Measurements from ENCODE around the gene EPB42.

The EPB42 gene

DNA sequence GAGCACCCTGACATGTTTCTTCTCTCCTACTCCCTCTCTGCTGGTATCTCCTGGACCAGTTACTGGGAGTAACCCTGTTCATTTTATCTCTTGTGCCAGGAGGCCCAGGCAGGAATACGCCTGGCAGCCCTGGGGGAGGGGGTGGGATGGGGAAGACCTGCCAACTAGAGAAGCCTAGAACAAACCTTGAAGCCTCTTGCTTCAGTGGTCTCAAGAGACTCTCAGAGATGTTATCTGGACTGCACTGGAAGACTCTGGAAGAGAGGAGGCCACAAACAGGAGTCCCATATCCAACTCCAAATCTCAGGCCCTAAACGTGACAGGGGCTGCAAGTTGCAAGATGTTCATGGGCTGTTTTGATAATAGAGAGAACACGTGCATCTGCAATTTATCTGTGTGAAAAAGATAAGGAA, at the start of gene EPB42:
EPB42 (minus strand) TSS at position 28 of the 413 bp plus-strand sequence. CDS start 193 bp downstream, outside the sequence.
- H3K4me3 Mint-ChIP-seq: no peak within 1 kb of the TSS
- H3K9me3 Mint-ChIP-seq: no peaks in the 10 kb centered on the region
- H3K4me1 Mint-ChIP-seq (ENCODE audit: low read depth): peaks cover 7% of the 10 kb centered on the region
- peaks cover 5% of the 10 kb centered on the region for H3K27me3 Mint-ChIP-seq
- H3K36me3 Mint-ChIP-seq (ENCODE audit: low read depth): no peaks in the 10 kb centered on the region
- no peak within 1 kb of the TSS for H3K27ac Mint-ChIP-seq

DNA sequence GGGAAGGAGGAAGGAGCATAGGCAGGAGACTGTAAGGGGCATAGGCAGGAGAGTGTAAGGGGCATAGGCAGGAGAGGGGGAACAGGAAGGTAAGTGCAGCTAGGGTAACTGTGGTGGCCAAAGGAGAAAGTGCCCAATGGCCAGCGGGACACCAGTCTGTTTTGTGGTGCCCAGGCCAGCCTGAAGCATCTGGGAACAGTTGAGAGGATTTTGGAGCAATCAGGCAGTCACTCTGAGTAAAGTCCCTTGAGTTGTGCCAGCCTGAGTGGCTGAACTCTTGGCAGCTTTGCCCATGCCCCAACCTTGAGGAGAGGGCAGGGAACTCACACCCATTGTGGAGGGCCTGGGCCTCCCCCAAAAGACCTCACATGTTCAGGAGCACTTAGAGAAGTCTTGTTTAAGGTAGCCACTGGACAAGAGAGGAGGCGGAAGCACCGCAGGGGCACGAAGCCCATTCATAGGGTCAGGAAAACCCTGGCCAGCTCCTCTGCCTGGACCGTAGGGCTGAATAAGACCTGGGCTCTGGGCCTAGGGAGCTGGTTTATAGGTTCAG, 49.4 kb upstream of the EPB42 start:
- Mint-ChIP-seq H3K4me1 (ENCODE audit: low read depth) (peaks cover 18% of the 10 kb centered on the region), H3K27ac (no peak overlapping the region), H3K27me3 (peaks cover 17% of the 10 kb centered on the region), H3K36me3 (ENCODE audit: low read depth) (no peaks in the 10 kb centered on the region), H3K4me3 (no peak overlapping the region), H3K9me3 (peaks cover 4% of the 10 kb centered on the region)

DNA sequence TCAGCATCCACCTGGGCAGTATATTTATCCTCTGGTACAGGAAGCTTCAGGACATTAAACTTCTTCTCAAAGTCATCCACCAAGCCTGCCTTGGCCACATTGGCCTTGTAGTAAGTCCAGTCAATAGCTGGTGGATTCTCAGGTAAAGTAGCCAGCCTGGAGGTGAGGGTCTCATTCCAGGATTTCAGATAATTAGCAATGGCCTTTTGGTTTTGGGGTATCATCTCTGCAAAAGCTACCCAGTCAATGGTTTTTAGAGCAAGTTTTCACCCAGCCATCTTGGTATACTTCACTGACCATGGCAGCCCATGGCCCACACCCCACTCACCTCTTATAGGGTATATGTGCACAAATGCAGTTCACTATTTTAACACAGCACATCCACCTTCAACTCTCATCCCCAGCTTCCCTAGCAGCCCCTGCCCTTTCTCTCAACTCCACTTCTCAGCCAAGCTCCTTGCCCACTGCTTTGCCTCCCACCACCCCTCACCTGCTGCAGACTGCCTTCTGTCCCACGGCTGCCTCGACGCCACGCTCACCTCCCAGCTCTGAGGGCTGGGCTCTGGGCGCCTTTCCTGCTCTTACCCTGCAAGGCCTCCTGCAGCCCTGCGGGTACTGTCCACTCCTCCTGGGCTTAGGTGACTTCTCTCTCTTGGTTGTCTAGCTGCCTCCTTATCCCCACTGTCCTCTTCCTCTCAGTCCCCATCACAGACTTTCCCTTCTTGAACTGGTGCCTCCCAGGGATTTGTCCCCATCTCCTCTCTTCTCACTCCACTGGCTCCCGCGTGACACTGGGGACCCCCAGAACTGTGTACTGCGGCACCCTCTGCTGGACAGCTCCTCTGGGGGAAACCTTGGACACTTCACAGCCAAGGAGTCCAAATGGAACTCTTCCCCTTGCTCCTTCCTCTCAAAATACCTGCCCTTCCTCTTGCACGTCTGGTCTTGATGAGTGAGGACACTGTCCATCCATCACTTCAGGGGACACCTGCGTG, 47.6 kb upstream of the EPB42 start:
- peaks cover 24% of the 10 kb centered on the region for H3K27me3 Mint-ChIP-seq
- no peak overlapping the region for H3K4me3 Mint-ChIP-seq
- no peak overlapping the region for H3K27ac Mint-ChIP-seq
- no peaks in the 10 kb centered on the region for H3K36me3 Mint-ChIP-seq (ENCODE audit: low read depth)
- peaks cover 4% of the 10 kb centered on the region for H3K9me3 Mint-ChIP-seq
- H3K4me1 Mint-ChIP-seq (ENCODE audit: low read depth): peaks cover 18% of the 10 kb centered on the region

- Mint-ChIP-seq H3K27ac (no peak overlapping the region), H3K4me3 (no peak overlapping the region), H3K9me3 (peaks cover 4% of the 10 kb centered on the region), H3K27me3 (peaks cover 25% of the 10 kb centered on the region), H3K4me1 (ENCODE audit: low read depth) (peaks cover 18% of the 10 kb centered on the region), H3K36me3 (ENCODE audit: low read depth) (no peaks in the 10 kb centered on the region)
Measured at GRCh38 chr15:43267439-43267838, 46.6 kb upstream of the EPB42 start.

GRCh38 chr15:43266834-43267233, 46.0 kb upstream of the EPB42 start, which contains the start of gene TGM5:
TSS of gene TGM5 (minus strand) at chr15:43266928. CDS start at chr15:43266849, 79 bp downstream.
- H3K27ac Mint-ChIP-seq: no peak within 1 kb of the TSS
- H3K27me3 Mint-ChIP-seq: peaks cover 20% of the 10 kb centered on the region
- H3K4me1 Mint-ChIP-seq (ENCODE audit: low read depth): peaks cover 18% of the 10 kb centered on the region
- no peaks in the 10 kb centered on the region for H3K36me3 Mint-ChIP-seq (ENCODE audit: low read depth)
- H3K4me3 Mint-ChIP-seq: no peak within 1 kb of the TSS
- no peaks in the 10 kb centered on the region for H3K9me3 Mint-ChIP-seq

- Mint-ChIP-seq H3K4me1 (ENCODE audit: low read depth) (peaks cover 17% of the 10 kb centered on the region), H3K9me3 (no peaks in the 10 kb centered on the region), H3K36me3 (ENCODE audit: low read depth) (no peaks in the 10 kb centered on the region), H3K4me3 (no peak overlapping the region), H3K27me3 (peaks cover 19% of the 10 kb centered on the region), H3K27ac (no peak overlapping the region)
Measured at GRCh38 chr15:43266386-43266785, 45.6 kb upstream of the EPB42 start.

DNA sequence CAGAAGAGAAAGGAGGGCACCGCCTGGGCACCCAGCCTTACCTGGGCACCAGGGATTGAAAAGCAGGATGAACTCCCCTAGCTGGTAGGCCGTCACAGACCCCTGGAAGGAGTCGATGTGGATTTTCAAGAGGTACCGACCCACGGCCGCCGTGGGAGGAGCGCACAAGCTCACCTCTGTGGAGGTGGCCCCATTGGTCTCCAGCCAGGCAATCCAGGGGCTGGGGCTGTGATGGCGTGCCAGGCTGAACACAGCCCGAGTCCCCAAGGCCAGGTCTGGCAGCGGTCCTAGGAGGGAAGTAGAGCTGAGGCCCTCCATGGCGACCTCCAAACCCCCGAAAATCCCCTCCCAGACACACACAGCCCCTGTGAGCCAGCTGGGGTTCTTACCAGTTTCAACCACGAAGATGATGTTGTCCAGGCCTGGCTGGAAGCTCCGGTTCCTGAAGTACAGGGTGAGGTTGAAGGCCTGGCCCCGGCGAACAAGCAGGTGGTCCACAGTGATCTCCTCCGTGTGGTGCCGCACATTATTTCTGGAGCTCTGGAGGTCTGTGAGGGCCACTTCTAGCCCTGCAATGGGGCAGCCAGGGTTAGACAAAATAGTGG, 39.3 kb upstream of the EPB42 start:
- Mint-ChIP-seq H3K9me3 (no peaks in the 10 kb centered on the region), H3K36me3 (ENCODE audit: low read depth) (no peaks in the 10 kb centered on the region), H3K27me3 (peaks cover 8% of the 10 kb centered on the region), H3K4me1 (ENCODE audit: low read depth) (no peaks in the 10 kb centered on the region), H3K27ac (no peak overlapping the region), H3K4me3 (no peak overlapping the region)

DNA sequence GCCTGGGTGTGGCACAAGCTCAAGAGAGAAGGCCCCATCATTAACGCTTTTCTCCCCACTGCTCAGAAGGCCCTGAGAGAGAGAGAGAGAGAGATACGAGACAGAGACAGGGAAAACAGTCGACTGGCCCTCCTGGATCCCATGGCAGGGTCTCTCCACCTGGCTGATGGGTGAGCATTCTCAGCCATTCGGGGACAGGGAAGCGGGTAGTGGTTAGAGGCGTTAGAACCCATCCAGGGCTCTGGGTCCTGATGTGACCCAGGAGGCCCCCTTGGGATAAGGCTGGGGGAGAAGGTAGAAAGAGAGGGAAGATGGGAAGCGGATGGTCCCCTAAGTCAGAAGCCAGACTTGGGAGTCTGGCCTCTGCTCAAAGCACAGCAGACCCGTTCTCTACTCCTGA, 38.0 kb upstream of the EPB42 start:
- Mint-ChIP-seq H3K27ac (no peak overlapping the region), H3K27me3 (peaks cover 4% of the 10 kb centered on the region), H3K4me3 (no peak overlapping the region), H3K4me1 (ENCODE audit: low read depth) (peaks cover 6% of the 10 kb centered on the region), H3K36me3 (ENCODE audit: low read depth) (no peaks in the 10 kb centered on the region), H3K9me3 (no peaks in the 10 kb centered on the region)

- H3K4me3 Mint-ChIP-seq: no peak overlapping the region
- H3K9me3 Mint-ChIP-seq: no peaks in the 10 kb centered on the region
- no peaks in the 10 kb centered on the region for H3K27me3 Mint-ChIP-seq
- H3K4me1 Mint-ChIP-seq (ENCODE audit: low read depth): peaks cover 27% of the 10 kb centered on the region
- H3K27ac Mint-ChIP-seq: no peak overlapping the region
- no peaks in the 10 kb centered on the region for H3K36me3 Mint-ChIP-seq (ENCODE audit: low read depth)
Measured at GRCh38 chr15:43256341-43256740, 35.5 kb upstream of the EPB42 start.

DNA sequence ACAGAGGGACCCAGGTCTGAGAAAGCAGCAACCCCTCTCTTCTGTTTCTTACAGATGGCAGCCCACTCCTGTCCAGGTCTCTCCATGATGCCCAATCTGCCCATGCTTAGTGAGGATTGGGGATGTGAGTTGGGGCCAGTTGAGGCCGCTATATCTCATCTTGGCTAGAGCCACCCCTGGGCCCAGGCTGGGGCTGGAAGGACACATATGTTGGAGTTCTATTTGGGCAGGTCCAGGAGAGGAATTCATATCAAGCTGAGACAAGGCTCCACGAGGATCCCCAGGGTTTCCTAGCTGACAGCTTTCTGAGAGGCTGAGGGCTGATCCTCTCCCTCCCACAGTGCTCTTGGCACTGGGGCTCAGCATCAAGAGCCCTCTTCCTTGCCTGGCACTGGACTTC, 34.6 kb upstream of the EPB42 start:
- Mint-ChIP-seq H3K4me1 (ENCODE audit: low read depth) (peaks cover 37% of the 10 kb centered on the region), H3K27me3 (no peaks in the 10 kb centered on the region), H3K36me3 (ENCODE audit: low read depth) (no peaks in the 10 kb centered on the region), H3K4me3 (no peak overlapping the region), H3K9me3 (no peaks in the 10 kb centered on the region), H3K27ac (no peak overlapping the region)

DNA sequence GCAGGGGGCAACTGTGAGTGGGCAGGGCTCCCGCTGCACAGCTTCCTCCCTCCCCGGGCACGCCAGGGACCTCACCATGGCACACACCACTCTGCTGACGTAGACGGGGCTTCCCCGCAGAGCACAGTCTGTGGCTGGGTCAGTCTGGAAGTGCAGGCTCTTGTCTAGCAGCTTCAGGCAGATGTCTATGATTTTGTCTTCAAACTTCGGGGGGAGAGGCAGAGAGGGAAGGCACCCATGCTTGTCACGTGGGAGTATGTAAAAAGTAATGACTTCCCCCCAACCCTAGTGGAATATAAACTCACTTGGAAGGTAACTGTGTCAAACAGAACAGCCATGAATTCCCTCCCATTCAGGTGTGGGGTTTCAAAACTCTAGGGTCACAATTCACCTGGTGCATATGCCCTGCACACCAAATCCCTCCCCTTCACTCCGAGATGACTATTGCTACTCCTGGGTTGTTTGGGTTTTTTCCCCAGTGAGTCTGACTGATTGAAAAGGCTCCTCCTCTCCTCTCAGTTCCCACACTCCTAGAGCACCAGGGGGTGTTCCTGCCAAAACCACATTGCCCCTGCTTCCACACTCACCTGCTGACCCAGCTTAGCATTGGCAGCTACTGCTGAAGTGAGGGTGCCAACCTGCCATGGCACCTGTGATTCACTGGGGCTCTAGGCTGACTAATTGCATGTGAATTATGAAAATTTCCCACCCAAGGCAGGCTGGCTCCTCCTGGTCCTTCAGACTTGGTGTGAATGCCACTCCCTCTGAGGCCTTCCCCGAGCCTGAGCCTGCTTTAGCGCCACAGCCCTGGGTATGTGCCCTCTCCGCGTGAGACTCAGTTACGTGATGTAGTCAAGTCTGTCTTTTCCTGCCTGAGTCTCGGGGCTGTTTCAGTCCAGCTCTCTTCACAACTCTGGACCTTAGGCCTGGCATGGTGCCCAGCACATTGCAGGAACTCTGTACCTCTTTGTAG, 32.9 kb upstream of the EPB42 start:
- Mint-ChIP-seq H3K9me3 (no peaks in the 10 kb centered on the region), H3K27ac (peak overlapping the region; percentile 88), H3K36me3 (ENCODE audit: low read depth) (no peaks in the 10 kb centered on the region), H3K4me3 (peak overlapping the region; percentile 44), H3K27me3 (no peaks in the 10 kb centered on the region), H3K4me1 (ENCODE audit: low read depth) (peaks cover 53% of the 10 kb centered on the region)

DNA sequence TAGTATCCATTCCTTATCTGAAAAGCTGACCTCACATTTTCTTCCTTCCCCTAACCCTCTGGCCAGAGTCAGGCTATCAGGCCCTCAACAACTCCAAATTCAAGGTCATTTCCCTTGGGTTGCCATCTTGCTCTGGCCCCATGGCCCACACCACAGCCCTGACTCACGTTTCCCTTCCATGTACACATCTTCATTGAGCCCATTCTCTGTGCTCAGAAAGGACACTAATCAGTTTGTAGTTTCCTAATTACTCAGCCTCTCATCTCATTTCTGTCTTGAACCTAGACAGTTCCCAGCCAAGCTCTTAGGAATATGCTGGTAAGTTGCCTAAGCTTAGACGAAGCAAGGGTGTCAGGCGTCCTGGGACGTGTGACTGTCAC, 31.0 kb upstream of the EPB42 start:
- H3K4me3 Mint-ChIP-seq: peak overlapping the region; percentile 12
- H3K9me3 Mint-ChIP-seq: no peaks in the 10 kb centered on the region
- no peaks in the 10 kb centered on the region for H3K27me3 Mint-ChIP-seq
- peak overlapping the region; percentile 98 for H3K27ac Mint-ChIP-seq
- no peaks in the 10 kb centered on the region for H3K36me3 Mint-ChIP-seq (ENCODE audit: low read depth)
- peaks cover 58% of the 10 kb centered on the region for H3K4me1 Mint-ChIP-seq (ENCODE audit: low read depth)

- Mint-ChIP-seq H3K27ac (peak overlapping the region; percentile 98), H3K27me3 (no peaks in the 10 kb centered on the region), H3K4me1 (ENCODE audit: low read depth) (peaks cover 58% of the 10 kb centered on the region)
Measured at GRCh38 chr15:43251185-43251870, 30.5 kb upstream of the EPB42 start.

GRCh38 chr15:43250785-43251184, 30.0 kb upstream of the EPB42 start:
- Mint-ChIP-seq H3K27ac (peak overlapping the region; percentile 98), H3K9me3 (no peaks in the 10 kb centered on the region), H3K4me1 (ENCODE audit: low read depth) (peaks cover 58% of the 10 kb centered on the region), H3K4me3 (no peak overlapping the region), H3K36me3 (ENCODE audit: low read depth) (no peaks in the 10 kb centered on the region), H3K27me3 (no peaks in the 10 kb centered on the region)

More at GRCh38 chr15:43251185-43251870, 30.5 kb upstream of the EPB42 start:
- Mint-ChIP-seq H3K4me3 (peak overlapping the region; percentile 12), H3K36me3 (ENCODE audit: low read depth) (no peaks in the 10 kb centered on the region), H3K9me3 (no peaks in the 10 kb centered on the region)
